Neural crest cell (in vitro differentiated cells): ENCODE measurements around the gene TNRC6C. TPM values are rescaled to one million over a fixed set of nuclear protein-coding genes. Genes with fewer than 3 reads are reported as not detected.

ENCODE experiments used
- DNase-seq: peaks from one replicate; pipeline ENCODE4 v3.0.0; 2021; ENCODE audit warnings: low read depth, mixed read lengths, low spot score
- H3K27ac Mint-ChIP-seq: one replicate; pipeline ENCODE4 v1.8.0; 2021; ENCODE audit warnings: mild to moderate bottlenecking, mixed read lengths; ENCODE audit not compliant: unreplicated experiment
- H3K27me3 Mint-ChIP-seq: 2 replicates; pipeline ENCODE4 v1.8.0; 2021; ENCODE audit warnings: low read depth, mild to moderate bottlenecking, mixed read lengths
- H3K36me3 Mint-ChIP-seq: 2 replicates; pipeline ENCODE4 v1.8.0; 2021; ENCODE audit warnings: low read depth, mild to moderate bottlenecking, mixed read lengths
- H3K4me1 Mint-ChIP-seq: 2 replicates; pipeline ENCODE4 v1.8.0; 2021; ENCODE audit warnings: mixed read lengths
- H3K4me3 Mint-ChIP-seq: one replicate; pipeline ENCODE4 v1.8.0; 2021; ENCODE audit warnings: mild to moderate bottlenecking, mixed read lengths
- H3K9me3 Mint-ChIP-seq: 2 replicates; pipeline ENCODE4 v1.8.0; 2021; ENCODE audit warnings: mixed read lengths
- total RNA-seq: library from RNA; stranded (reverse); gene quantifications from 2 replicates; pipeline ENCODE4 v1.2.1, GENCODE V29; 2021
- TF ChIP-seq, protein P1 (sequence below): fragments of 200-600 bp; sonication (generic); conservative IDR thresholded peaks from 2 replicates; pipeline ENCODE4 v1.5.0; 2021; ENCODE audit warnings: antibody characterized with exemption, mild to moderate bottlenecking

Gene TNRC6C
- total RNA-seq, 1 donor from 2014 or later = 40.5 TPM

DNA sequence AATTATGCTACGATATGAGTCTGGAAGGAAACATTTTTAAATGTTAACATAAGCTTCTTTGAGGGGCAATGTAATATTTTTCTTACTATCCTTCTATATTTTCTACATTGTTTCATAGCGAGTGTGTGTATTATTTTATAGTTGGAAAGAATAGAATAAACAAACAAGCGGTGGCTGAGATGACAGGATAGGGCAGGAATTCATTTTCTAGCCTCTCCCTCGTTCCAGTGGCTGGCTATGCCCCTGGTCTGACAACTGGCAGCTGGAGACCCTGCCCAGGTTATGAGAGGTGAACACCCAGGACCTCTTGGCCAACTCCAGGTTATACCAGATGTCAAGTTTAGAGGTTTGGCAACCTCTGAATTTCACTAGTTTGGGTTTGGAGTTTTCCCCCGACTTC is 14.5 kb upstream of the TNRC6C start:
- Mint-ChIP-seq H3K27ac (no peak overlapping the region), H3K9me3 (peaks cover 8% of the 10 kb centered on the region), H3K4me3 (no peak overlapping the region), H3K27me3 (peaks cover 2% of the 10 kb centered on the region), H3K36me3 (peaks cover 2% of the 10 kb centered on the region), H3K4me1 (peaks cover 33% of the 10 kb centered on the region)
- no peak for DNase-seq
- TF ChIP-seq, protein P1, sequence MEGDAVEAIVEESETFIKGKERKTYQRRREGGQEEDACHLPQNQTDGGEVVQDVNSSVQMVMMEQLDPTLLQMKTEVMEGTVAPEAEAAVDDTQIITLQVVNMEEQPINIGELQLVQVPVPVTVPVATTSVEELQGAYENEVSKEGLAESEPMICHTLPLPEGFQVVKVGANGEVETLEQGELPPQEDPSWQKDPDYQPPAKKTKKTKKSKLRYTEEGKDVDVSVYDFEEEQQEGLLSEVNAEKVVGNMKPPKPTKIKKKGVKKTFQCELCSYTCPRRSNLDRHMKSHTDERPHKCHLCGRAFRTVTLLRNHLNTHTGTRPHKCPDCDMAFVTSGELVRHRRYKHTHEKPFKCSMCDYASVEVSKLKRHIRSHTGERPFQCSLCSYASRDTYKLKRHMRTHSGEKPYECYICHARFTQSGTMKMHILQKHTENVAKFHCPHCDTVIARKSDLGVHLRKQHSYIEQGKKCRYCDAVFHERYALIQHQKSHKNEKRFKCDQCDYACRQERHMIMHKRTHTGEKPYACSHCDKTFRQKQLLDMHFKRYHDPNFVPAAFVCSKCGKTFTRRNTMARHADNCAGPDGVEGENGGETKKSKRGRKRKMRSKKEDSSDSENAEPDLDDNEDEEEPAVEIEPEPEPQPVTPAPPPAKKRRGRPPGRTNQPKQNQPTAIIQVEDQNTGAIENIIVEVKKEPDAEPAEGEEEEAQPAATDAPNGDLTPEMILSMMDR = no peak

DNA sequence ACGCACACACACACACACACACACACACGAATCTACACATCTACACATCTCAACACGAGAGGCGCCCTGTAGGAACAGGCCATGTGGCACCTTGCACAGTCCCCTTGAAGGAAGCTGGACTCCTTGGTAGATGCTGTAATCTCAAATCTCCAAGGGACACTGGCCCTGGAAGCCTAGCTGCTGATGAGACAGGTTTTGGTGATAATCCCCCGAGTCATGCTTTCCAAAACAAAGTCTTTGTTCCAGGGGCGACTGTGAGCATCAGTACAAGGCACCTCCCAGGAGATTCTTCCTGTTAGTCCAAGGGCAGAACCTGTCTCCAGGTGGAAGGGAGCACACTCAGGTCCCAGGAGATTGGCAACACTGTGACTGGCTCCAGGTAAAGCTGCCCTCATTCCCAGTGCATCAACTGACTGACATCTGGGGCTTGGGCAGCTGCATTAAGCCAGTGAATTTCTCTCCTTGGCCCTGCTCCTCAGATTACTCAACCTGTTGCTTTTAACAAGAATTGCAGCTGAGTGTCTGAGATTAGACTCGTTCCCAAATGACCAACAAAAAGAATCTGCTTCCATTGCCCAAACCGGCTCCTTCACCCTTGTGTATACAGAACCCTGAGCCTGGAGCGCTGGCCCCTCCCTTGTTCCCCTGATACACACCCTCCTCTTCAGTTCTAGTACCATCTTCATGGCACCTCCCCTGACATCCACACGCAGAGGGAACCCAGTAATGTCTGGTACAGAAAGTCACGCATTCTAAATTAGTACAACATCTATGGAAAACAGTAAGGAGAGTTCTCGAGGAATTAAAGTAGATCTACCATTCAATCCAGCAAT is 13.9 kb upstream of the TNRC6C start:
- TF ChIP-seq, protein P1 = no peak
- Mint-ChIP-seq H3K4me1 (peaks cover 34% of the 10 kb centered on the region), H3K4me3 (no peak overlapping the region), H3K27ac (no peak overlapping the region), H3K9me3 (peaks cover 8% of the 10 kb centered on the region), H3K27me3 (peaks cover 2% of the 10 kb centered on the region), H3K36me3 (peaks cover 2% of the 10 kb centered on the region)
- DNase-seq = no peak

DNA sequence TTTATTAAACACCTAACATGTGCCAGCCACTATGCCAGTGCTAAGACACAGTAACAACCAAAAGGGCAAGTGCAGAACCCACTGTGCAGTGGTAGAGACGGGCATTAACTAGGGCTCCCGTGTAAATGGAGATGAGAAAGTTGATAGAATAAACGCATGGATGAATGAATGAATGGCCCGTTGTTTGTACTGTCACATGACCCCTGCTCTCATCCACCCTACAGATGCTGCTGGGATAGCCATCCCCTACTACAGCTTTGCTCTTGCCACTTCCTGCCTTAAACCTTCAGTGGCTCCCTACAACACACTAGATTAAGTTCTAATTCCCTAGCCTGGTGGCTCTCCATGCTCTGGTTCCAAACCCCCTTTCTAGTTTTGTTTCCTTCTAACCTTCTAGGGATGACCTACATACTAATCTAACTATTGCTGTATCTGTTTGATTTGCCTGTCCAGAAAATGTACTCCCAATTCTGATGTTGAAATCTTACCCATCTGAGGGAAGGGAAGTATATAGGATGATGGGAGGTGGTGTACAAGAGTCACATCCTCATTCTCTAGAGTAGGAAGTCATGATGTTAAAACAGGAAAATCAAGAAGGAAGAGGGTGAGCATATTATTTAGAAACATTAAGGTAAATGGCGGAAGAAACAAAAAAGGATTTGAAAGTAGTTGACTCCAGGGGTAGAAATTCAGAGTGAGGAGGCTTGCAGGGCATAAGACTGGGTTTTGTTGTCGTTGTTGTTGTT is 11.4 kb upstream of the TNRC6C start:
- TF ChIP-seq, protein P1 = no peak
- Mint-ChIP-seq H3K4me1 (peaks cover 26% of the 10 kb centered on the region), H3K36me3 (peaks cover 2% of the 10 kb centered on the region), H3K27me3 (peaks cover 18% of the 10 kb centered on the region), H3K4me3 (no peak overlapping the region), H3K9me3 (peaks cover 8% of the 10 kb centered on the region), H3K27ac (no peak overlapping the region)
- no peak for DNase-seq

DNA sequence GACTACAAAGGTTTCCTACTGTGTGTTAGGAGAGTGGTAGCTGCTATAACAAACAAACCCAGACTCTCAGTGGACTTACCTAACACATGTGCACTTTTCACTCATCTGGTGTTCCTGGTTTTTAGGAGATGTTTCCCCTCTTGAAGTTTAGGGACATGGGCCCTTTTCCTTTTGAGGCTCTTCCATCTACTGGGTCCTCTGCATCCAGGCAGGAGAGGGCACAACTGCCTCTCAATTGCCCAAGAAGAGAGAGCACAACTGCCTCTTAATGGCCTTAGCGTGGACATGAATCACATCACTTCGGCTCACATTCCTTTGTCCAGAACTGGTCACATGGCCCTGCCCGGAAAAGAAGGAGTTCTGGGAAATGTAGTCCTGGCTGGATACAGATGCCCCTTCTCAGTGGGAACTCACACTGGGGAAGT is 9.8 kb upstream of the TNRC6C start:
- TF ChIP-seq, protein P1 = no peak
- peaks cover 2% of the 10 kb centered on the region for H3K36me3 Mint-ChIP-seq
- DNase-seq = peak; percentile 29
- H3K4me1 Mint-ChIP-seq = peaks cover 13% of the 10 kb centered on the region
- H3K27ac Mint-ChIP-seq = no peak overlapping the region
- peak overlapping the region; percentile 73 for H3K4me3 Mint-ChIP-seq
- peaks cover 8% of the 10 kb centered on the region for H3K9me3 Mint-ChIP-seq
- peaks cover 34% of the 10 kb centered on the region for H3K27me3 Mint-ChIP-seq

DNA sequence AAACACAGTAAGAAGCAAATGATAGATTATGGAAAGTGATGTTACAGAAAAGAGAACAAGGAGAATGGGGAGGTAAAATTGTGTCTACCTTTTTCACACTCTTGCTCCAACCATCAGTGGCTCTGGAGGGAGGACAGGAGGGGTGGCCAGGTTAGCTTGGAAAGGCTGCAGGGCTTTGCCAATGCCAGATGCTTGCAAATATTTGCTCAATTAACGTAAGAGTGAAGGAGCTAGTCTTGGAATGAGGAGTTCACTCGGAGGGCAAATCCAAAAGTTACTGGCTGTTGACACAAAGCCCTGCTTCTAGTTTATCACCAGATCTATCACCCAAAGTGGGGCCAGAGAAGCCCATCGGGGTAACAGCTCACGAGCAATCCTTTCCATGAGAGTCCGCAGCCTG is 7.4 kb upstream of the TNRC6C start:
- Mint-ChIP-seq H3K27me3 (peaks cover 53% of the 10 kb centered on the region), H3K36me3 (peaks cover 2% of the 10 kb centered on the region), H3K4me1 (peaks cover 11% of the 10 kb centered on the region), H3K27ac (no peak overlapping the region), H3K4me3 (no peak overlapping the region), H3K9me3 (peaks cover 8% of the 10 kb centered on the region)
- DNase-seq = no peak
- TF ChIP-seq, protein P1 = no peak
